Inferior parietal cortex (tissue), 1 donor: ENCODE results near the gene TMEM117.
A peak's percentile ranks its signal among the peaks of the same experiment; 100 is the strongest.
"Not testable (repeated sequence)": the region's sequence is repeated elsewhere in the genome, so short reads cannot be mapped to it uniquely, and the experiment has no call there.

Experiments used
- DNase-seq: peaks from one replicate; pipeline ENCODE4 v3.0.0-alpha.2; 2016; ENCODE audit errors: extremely low spot score

Gene TMEM117

DNA sequence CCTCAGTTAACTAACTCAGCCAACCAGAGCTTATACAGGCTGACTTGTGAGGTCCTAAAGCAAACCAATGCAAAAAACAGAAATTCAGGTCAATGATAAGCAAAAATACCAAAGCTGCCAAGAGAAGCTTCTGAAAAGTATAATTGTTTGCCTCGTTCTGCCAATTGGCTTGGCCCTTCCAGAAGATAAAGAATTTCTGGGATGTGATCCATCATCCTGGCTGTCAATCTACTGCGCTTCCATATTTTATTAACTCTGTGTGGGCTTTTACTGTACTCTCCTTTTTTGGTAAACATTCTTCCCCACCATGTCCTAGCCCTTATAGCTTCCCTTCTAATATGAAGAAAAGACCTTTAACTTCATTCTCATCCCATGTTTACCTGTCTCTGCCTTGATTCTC, 387.9 kb downstream of the TMEM117 start:
- no peak for DNase-seq

DNA sequence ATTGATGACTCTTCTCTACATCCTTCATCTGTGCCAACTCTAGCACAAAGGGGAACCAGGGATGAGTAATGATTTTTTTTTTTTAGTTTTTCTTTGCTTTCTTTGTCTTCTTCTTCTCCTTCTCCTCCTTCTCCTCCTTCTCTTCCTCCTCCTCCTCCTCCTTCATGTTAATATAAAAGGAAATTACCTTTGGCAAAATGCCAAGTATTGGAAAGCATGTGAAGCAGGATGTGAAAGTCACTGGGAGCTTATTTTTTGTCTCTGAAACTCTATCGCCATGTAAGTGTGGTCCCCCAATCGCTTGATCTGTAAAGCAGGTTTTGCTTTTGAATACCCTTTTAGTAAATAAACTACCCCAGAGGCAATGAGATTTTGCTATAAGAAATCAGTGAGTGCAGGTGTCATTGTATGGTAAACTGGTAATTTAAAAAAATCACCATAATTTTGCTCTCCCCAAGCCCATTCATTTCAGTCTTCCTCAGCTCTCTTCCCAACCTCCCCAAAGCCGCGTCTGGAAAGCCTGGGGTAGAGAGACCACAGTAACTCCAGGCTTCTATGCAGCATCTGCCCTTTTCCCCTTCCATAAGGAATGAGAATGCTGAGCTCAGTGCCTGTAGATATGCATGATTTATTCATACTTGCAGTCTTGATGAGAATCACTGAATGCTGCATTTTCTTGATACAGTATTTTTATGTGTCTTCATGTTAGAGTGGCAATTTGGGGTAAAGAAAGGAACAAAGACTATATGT, 388.7 kb downstream of the TMEM117 start:
- no peak for DNase-seq

- peak; percentile 24 for DNase-seq
These were observed 389.2 kb downstream of the TMEM117 start for GRCh38 chr12:44225149-44225510.

GRCh38 chr12:44227616-44228015, 391.7 kb downstream of the TMEM117 start:
- DNase-seq: no peak

GRCh38 chr12:44229846-44230245, 394.0 kb downstream of the TMEM117 start:
- DNase-seq: no peak

DNA sequence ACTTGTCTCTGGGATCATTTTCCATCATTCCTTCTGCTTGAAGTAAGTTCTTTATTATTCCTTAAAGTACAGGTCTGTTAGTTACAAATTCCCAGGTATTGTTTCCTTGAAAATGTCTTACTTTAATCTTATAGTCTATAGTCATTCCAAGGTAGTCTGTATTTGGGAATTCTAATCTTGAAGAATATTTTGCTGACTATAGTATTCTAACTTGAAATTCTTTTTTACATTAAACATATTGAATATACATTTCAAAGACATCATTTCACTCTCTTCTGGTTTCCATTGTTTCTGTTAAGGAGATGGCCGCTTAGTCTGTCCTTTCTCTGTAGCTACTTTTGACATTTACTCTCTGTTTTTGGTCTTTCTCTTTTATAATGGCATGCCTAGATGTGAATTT, 399.8 kb downstream of the TMEM117 start:
- DNase-seq: no peak

- no peak for DNase-seq
These were observed 404.3 kb downstream of the TMEM117 start for GRCh38 chr12:44240186-44240585.

GRCh38 chr12:44245932-44246331, 410.1 kb downstream of the TMEM117 start:
- DNase-seq: no peak

DNA sequence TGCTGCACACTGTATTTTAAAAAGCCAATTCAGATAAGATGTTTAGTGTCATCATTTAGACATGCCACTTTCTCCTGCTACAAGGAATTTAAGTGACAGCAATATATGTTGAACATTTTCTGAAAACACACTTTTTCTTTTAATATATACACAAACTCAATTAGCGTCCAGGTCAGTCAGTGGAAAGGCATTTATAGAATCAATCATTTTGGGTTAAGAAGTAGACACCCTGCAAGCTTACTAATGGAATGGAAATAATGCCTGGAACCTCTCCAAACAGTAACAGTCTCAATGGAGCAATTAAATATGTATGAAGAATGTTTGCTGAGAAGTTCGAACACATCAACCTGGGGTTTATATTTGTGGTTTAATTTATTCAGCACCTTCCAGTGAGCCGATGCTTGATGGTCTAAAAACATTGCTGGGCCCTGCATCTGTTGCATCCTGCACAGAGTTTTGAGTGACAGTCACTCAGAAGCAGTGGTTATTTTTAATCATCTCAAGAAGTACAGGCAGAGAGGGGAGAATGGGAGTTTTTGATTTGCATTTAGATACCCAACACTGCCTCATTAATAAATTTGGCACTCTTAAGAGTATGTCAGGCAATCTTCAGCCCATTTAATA, 410.7 kb downstream of the TMEM117 start:
- DNase-seq: no peak

DNA sequence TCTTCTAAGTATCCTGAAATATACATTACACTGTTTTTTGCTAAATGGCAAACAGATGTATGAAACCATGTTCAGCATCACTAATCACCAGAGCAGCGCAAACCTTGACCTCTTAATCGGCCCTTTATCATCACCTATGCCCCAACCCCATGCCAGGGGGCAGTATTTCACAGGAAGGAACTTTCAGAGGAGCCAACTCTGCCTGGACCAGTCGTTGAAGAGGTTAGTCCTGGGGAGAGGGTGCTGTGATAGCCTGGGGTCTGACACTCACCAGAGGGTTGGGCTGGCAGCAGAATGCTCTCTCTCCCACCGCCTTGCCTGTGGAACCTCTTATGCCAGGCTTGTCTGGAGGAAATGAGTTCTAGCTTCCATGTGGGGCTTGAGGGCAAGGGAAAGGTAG, 411.7 kb downstream of the TMEM117 start:
- DNase-seq: no peak

GRCh38 chr12:44248436-44248835, 412.6 kb downstream of the TMEM117 start:
- no peak for DNase-seq

DNA sequence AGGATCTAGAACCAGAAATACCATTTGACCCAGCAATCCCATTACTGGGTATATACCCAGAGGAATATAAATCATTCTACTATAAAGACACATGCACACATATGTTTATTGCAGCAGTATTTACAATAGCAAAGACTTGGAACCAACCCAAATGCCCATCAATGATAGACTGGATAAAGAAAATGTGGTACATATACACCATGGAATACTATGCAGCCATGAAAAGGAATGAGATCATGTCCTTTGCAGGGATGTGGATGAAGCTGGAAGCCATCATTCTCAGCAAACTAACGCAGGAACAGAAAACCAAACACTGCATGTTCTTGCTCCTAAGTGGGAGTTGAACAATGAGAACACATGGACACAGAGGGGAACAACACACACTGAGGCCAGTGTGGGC, 414.6 kb downstream of the TMEM117 start:
- not testable (repeated sequence) for DNase-seq

DNA sequence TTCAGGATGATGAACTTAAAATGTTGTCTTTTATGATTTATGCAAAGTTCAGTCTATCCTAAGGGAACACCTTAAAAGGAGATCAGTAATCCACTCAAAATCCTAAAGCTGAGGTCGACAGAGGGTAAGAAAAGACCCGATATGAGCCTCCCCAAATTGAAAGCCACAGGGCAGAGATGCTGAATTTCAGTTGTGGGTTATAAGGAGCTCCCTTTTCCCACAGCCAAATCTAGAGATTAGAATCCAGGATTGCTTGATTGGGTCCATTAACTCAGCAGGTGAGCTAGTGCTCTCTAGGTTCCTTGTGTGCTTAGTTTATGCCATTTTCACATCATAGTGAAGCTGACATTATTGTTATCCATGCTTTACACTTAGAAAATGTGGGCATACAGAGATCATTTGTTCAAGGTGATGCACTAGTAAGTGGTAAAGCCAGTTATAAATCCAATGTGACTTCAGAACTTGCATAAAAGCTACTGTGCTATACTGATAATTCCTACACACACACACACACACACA, 417.5 kb downstream of the TMEM117 start:
- no peak for DNase-seq

GRCh38 chr12:44258246-44258645, 422.4 kb downstream of the TMEM117 start:
- DNase-seq: peak; percentile 9

GRCh38 chr12:44259890-44260289, 424.0 kb downstream of the TMEM117 start:
- DNase-seq: no peak

- DNase-seq: no peak
These were observed 424.7 kb downstream of the TMEM117 start for GRCh38 chr12:44260581-44260980.

- no peak for DNase-seq
These were observed 449.6 kb downstream of the TMEM117 start for GRCh38 chr12:44285321-44285960.

DNA sequence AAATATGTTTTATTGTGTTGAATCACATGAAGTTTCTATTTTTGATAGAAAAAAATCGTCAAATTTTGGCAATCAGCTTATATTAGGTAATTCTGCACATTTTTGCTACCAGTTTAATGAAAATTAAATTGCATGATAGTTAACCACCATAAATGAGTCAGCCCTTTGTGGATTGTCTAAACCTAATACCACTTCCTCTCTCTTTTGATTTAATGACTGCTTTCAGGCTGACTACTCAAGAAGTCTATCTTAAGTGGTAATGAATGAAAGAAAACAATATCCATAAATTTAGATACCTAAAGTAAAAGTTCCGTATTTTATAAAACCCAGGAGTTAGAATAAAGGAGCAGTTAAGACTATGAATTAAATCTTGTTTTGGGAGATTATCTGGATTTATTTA, 450.5 kb downstream of the TMEM117 start:
- DNase-seq: no peak

DNA sequence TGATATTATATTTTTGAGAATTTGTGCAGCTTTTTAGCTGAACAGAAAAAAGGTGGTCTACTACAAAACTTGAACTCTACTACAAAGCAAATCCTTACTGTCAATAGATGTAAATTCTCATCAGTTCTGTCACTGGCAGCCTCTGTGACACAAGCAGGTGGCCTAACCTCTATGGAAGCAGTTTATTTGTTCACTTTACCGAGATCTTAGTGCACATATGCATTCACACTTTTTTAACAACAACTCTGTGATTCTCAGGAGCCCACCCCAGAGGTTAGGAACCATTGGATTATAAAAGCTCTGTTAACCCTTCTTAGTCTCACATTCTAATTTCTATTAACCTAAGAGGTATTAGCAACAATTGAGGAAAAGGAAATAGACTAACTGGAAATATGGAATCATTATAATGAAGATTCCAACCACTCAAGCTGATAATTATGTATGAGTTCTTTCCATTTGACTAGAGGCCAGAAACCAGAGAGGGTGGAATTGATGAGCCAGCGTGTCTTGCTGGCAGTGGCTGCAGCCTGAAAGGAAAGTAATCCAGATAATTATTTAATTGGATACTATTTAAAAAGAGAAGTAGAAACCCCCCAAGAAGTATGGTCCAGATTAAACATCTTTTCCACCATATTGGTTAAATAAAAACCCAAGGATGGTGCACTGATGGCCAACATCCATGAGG, 451.1 kb downstream of the TMEM117 start:
- no peak for DNase-seq

DNA sequence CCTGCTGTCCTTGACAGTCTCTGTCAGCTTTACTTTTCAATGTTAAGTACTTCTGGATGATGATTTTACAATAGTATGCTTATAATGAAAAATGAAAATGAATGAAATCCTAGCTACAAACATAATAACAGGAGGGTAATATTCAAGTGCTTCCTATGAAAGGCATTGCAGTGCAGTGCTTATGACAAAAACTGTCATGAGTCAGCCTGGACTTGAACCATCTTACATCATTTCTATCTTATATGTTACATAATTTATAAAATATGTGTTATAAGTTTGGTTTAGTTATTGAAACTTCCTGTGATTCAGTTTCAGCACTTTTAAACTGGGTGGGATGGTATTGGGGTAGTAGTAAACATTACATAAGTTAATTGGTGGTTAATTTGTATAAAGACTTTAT, 451.7 kb downstream of the TMEM117 start:
- DNase-seq: no peak

- DNase-seq: no peak
These were observed 458.8 kb downstream of the TMEM117 start for GRCh38 chr12:44294649-44295048.

DNA sequence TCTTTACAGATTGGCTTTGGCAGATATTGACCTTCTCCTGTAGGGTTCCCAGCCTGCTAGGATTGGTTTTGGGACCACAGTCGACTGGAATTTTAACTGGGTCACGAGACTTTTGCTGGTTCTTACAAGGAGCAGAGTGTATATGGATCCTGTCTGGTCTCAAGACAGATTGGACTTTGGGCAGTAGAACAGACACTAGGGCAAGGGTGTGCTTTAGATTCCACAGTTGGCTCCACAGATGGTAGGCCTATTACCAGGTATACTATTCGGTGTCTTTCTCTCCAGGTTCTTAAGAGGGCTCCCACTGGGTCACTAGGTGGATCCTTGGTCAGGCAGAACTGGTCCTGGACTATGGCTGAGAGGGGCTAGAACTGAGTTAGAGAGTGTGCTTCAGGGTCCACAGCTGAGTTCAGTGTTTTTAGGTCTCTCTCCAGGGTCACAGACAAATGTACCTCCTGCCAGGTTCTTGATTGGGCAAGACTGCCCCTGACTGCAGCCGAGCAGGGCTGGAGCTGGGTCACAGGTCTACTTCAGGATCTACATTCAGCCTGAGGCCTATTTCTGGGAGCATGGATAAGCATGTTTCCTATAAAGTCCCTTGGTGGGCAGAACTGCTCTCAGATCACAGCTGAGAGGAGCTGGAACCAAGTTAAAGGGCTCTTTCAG, 460.2 kb downstream of the TMEM117 start:
- no peak for DNase-seq
